HepG2 (cell line): ENCODE results near the gene FOXN3. TPM values are rescaled to one million over a fixed set of nuclear protein-coding genes. Genes with fewer than 3 reads are reported as not detected.

Experiments used
- ATAC-seq: fragments of 200-7000 bp; cut with Tn5 transposase; 3 replicates; pipeline ENCODE4 v1.9.1; 2020; ENCODE audit warnings: mild to moderate bottlenecking, moderate library complexity
- BruUV-seq: library from RNA; stranded (reverse); fragments of 400-500 nt; replicated peaks from 2 replicates; lab custom pipeline; 2021; lab: Mats Ljungman, UMichigan
- CTCF ChIA-PET: fragments of 300-600 bp; formaldehyde crosslinking; extraction: SDS; loops from one replicate; lab custom pipeline; 2021; ENCODE audit warnings: low total read pairs, inconsistent platforms, low intra/inter-chr PET ratio; lab: Yijun Ruan, JAX
- POLR2A ChIA-PET: fragments of 350-600 bp; sonication (Branson Sonifier 250); formaldehyde crosslinking; loops from one replicate; lab custom pipeline; 2020; ENCODE audit warnings: antibody characterized with exemption, inconsistent platforms; lab: Yijun Ruan, JAX
- DNase-seq: peaks from one replicate; pipeline ENCODE4 v3.0.0-alpha.2; 2015; ENCODE audit warnings: low spot score
- FAIRE-seq: peaks from 3 replicates; lab custom pipeline; 2011; peaks lifted over from hg19 to GRCh38; lab: Jason Lieb, UNC
- H2AFZ ChIP-seq: one replicate; pipeline ENCODE4 v1.6.1; 2011; ENCODE audit warnings: low read length, inconsistent platforms
- H3K27ac ChIP-seq: fragments of 300-600 bp; 3 replicates; pipeline ENCODE4 v1.8.0; 2011; ENCODE audit warnings: mixed run types, mild to moderate bottlenecking, mixed read lengths, low read length, inconsistent platforms; ENCODE audit not compliant: insufficient read depth; ENCODE audit errors: extremely low read length
- H3K27me3 ChIP-seq, 2 experiments: fragments of 200-600 bp in 1 of 2; 2 replicates in 1 of 2; 3 replicates in 1 of 2; pipeline versions ENCODE4 v1.6.0 to v1.8.0; 2011; ENCODE audit warnings: low read length in 2 of 2, mild to moderate bottlenecking in 2 of 2, moderate library complexity in 2 of 2, inconsistent platforms in 1 of 2; ENCODE audit not compliant: insufficient read depth in 2 of 2, control insufficient read depth in 1 of 2
- H3K36me3 ChIP-seq, 2 experiments: fragments of 200-600 bp in 1 of 2; replicated peaks in 1 of 2; 2 replicates in 1 of 2; 3 replicates in 1 of 2; pipeline versions ENCODE4 v1.5.1 to v1.8.0; 2011; ENCODE audit warnings: low read length in 2 of 2, inconsistent platforms in 1 of 2; ENCODE audit not compliant: insufficient read depth in 2 of 2, control insufficient read depth in 1 of 2
- H3K4me1 ChIP-seq: 2 replicates; pipeline ENCODE4 v1.5.1; 2012; ENCODE audit warnings: low read length, inconsistent platforms; ENCODE audit not compliant: insufficient read depth
- H3K4me2 ChIP-seq: 2 replicates; pipeline ENCODE4 v1.6.0; 2011; ENCODE audit warnings: low read depth, low read length, inconsistent platforms
- H3K4me3 ChIP-seq, 3 experiments: fragments of 200-600 bp in 1 of 3; sonication (generic), shearing (Covaris generic) in 1 of 3; replicated peaks in 1 of 3; 2 replicates each; pipeline ENCODE4 v1.5.1; 2011 to 2016; ENCODE audit warnings: low read length in 3 of 3, inconsistent platforms in 2 of 3, low read depth in 2 of 3, mild to moderate bottlenecking in 2 of 3, control low read depth in 1 of 3, mixed read lengths in 1 of 3; ENCODE audit not compliant: insufficient read depth in 1 of 3
- H3K79me2 ChIP-seq: one replicate; pipeline ENCODE4 v1.6.1; 2011; ENCODE audit warnings: low read length, inconsistent platforms; ENCODE audit not compliant: insufficient read depth
- H3K9ac ChIP-seq: 2 replicates; pipeline ENCODE4 v1.6.0; 2011; ENCODE audit warnings: mild to moderate bottlenecking, low read depth, low read length, inconsistent platforms; ENCODE audit not compliant: insufficient read depth
- H3K9me3 ChIP-seq: 2 replicates; pipeline ENCODE4 v1.5.1; 2012; ENCODE audit warnings: mild to moderate bottlenecking, low read length
- H4K20me1 ChIP-seq: 2 replicates; pipeline ENCODE4 v1.6.0; 2011; ENCODE audit warnings: inconsistent platforms, mild to moderate bottlenecking, low read length, moderate library complexity; ENCODE audit not compliant: insufficient read depth
- FIP1L1 ChIP-seq: fragments of 200-400 bp; formaldehyde crosslinking; IDR thresholded peaks from 2 replicates; pipeline ENCODE4 v1.6.1; 2018; ENCODE audit warnings: low read depth, mild to moderate bottlenecking, low read length, moderate library complexity, borderline replicate concordance; ENCODE audit not compliant: insufficient read depth
- HNRNPUL1 ChIP-seq: fragments of 200-400 bp; formaldehyde crosslinking; IDR thresholded peaks from 2 replicates; pipeline ENCODE4 v1.6.1; 2017; ENCODE audit warnings: low read depth, mild to moderate bottlenecking, low read length, moderate library complexity
- MAFF ChIP-seq: IDR thresholded peaks from 2 replicates; pipeline ENCODE4 v1.6.1; 2011; ENCODE audit warnings: low read depth, low read length, improper control_type of control experiment
- MAFK ChIP-seq, 2 experiments: IDR thresholded peaks in 1 of 2; conservative IDR thresholded peaks in 1 of 2; 2 replicates each; pipeline ENCODE4 v1.6.1; 2011; ENCODE audit warnings: improper control_type of control experiment in 2 of 2, low read length in 2 of 2
- SMYD3 ChIP-seq: sonication (generic); formaldehyde crosslinking; IDR thresholded peaks from 2 replicates; pipeline ENCODE4 v1.8.1; 2023; ENCODE audit warnings: mild to moderate bottlenecking, missing genetic modification reagents
- ZNF230 ChIP-seq: sonication (generic); formaldehyde crosslinking; IDR thresholded peaks from 2 replicates; pipeline ENCODE4 v1.4.0; 2020; ENCODE audit warnings: mild to moderate bottlenecking, missing genetic modification reagents
- ZNF720 ChIP-seq: sonication (generic); formaldehyde crosslinking; IDR thresholded peaks from 2 replicates; pipeline ENCODE4 v1.4.0; 2020; ENCODE audit warnings: missing genetic modification reagents
- ZNF792 ChIP-seq: IDR thresholded peaks from 2 replicates; pipeline ENCODE4 v1.6.1; 2016
- WGBS: methylation state at CpG from one replicate; pipeline ENCODE4 v1.1.6; 2017; ENCODE audit warnings: low lambda C conversion rate; 5-methylcytosine and 5-hydroxymethylcytosine counted together
- in situ Hi-C: cut with HindIII; loops from 2 replicates; pipeline ENCODE4 v1.10.0; 2017; ENCODE audit warnings: low pct_unique_long_range_greater_than_20kb; ENCODE audit not compliant: extremely low pct_ligation_motif_present
- intact Hi-C: fragments of 100-400 bp; cut with micrococcal nuclease; formaldehyde crosslinking; loops from one replicate; pipeline ENCODE4 v1.10.0; 2022; ENCODE audit not compliant: unreplicated experiment
- polyA plus RNA-seq, 8 experiments: library from polyadenylated mRNA; depleted of rRNA in 3 of 8; stranded (reverse) in 7 of 8; unstranded in 1 of 8; fragments of >200 nt; fragmentation: Illumina TruSeq in 4 of 8; extraction: Trizol in 4 of 8; gene quantifications; 2 replicates each; pipeline versions ENCODE4 v1.2.1 to v1.2.3, GENCODE V29; 2011 to 2016; ENCODE audit warnings: low read depth in 4 of 8, missing spikeins in 1 of 8, mixed read lengths in 1 of 8; ENCODE audit not compliant: insufficient read depth in 1 of 8
- total RNA-seq, 5 experiments: library from RNA; depleted of rRNA; stranded (reverse); fragments of >200 nt; fragmentation: Illumina TruSeq; extraction: Trizol; gene quantifications; 2 replicates each; pipeline ENCODE4 v1.2.3, GENCODE V29; 2016; ENCODE audit warnings: low read depth in 1 of 5
- TF ChIP-seq, protein P1 (sequence below): sonication (generic); formaldehyde crosslinking; IDR thresholded peaks from 2 replicates; pipeline ENCODE4 v1.5.1; 2020; ENCODE audit warnings: missing genetic modification reagents, mild to moderate bottlenecking, borderline replicate concordance
- TF ChIP-seq, protein P2 (sequence below): IDR thresholded peaks from 2 replicates; pipeline ENCODE4 v1.6.1; 2016; ENCODE audit warnings: missing biosample characterization, missing genetic modification reagents, low read depth
- TF ChIP-seq, protein P3 (sequence below): sonication (generic); formaldehyde crosslinking; IDR thresholded peaks from 2 replicates; pipeline ENCODE4 v1.8.0; 2023; ENCODE audit warnings: mild to moderate bottlenecking, missing genetic modification reagents

FOXN3 gene
- total and polyA plus RNA-seq, 2 of the 13 experiments (the other 11 are each of a cell fraction or from before 2014, with no cell fraction given), result 32.4 to 70.2 TPM

DNA sequence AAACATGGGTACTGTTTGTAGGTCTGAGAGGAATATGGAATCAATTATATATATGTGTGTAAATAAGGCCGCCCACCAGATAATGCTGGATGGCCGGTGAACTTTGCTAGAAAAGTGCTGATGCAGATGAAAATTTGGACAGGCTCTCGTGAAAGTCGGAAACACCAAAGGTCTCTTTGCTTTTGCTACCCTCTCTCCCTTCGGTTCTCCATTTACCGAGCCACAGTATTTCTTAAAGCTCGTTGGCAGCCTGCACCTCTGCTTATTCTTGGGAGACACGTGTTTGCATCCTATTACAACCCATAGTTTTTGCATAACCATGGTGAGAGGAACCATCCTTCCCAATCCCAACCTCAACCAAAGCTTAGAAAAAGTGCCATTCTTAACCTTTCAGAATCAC lies 109.6 kb downstream of the FOXN3 start:
- Histone ChIP-seq H3K4me1 (peaks cover 19% of the 10 kb centered on the region; the same call in 1 of the 2 replicates), H3K36me3 (peaks cover 15 to 39% of the 10 kb centered on the region in 2 experiments; a peak in 4 of 5 replicates), H3K27ac (no peak overlapping the region), H3K9ac (no peak overlapping the region), H2AFZ (no peak overlapping the region), H3K27me3 (no peaks in the 10 kb centered on the region), H3K4me3 (no peak overlapping the region), H3K79me2 (peaks cover 30% of the 10 kb centered on the region), H4K20me1 (peaks cover 15% of the 10 kb centered on the region; the same call in 1 of the 2 replicates), H3K4me2 (no peak overlapping the region), H3K9me3 (no peaks in the 10 kb centered on the region)
- TSS peak; percentile 6 for BruUV-seq
- no peak for FAIRE-seq
- ChIA-PET CTCF (no interaction called here), POLR2A (no interaction called here)
- ATAC-seq, result no peak
- TF ChIP-seq, protein P1, sequence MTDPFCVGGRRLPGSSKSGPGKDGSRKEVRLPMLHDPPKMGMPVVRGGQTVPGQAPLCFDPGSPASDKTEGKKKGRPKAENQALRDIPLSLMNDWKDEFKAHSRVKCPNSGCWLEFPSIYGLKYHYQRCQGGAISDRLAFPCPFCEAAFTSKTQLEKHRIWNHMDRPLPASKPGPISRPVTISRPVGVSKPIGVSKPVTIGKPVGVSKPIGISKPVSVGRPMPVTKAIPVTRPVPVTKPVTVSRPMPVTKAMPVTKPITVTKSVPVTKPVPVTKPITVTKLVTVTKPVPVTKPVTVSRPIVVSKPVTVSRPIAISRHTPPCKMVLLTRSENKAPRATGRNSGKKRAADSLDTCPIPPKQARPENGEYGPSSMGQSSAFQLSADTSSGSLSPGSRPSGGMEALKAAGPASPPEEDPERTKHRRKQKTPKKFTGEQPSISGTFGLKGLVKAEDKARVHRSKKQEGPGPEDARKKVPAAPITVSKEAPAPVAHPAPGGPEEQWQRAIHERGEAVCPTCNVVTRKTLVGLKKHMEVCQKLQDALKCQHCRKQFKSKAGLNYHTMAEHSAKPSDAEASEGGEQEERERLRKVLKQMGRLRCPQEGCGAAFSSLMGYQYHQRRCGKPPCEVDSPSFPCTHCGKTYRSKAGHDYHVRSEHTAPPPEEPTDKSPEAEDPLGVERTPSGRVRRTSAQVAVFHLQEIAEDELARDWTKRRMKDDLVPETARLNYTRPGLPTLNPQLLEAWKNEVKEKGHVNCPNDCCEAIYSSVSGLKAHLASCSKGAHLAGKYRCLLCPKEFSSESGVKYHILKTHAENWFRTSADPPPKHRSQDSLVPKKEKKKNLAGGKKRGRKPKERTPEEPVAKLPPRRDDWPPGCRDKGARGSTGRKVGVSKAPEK (CRISPR knock-in tag), result no peak
- peak; percentile 73 for TF ChIP-seq MAFF
- no peak for TF ChIP-seq ZNF230 (CRISPR knock-in tag)
- no peak for TF ChIP-seq FIP1L1
- TF ChIP-seq MAFK (conservative IDR thresholded peaks at IDR 0.05 in 1 of 2, IDR thresholded peaks at IDR 0.05 in 1 of 2; ENCODE audit: low read length in 2 of 2), result peak; percentile 80 to 86
- TF ChIP-seq ZNF792 (CRISPR knock-in tag), result no peak
- TF ChIP-seq, protein P2, sequence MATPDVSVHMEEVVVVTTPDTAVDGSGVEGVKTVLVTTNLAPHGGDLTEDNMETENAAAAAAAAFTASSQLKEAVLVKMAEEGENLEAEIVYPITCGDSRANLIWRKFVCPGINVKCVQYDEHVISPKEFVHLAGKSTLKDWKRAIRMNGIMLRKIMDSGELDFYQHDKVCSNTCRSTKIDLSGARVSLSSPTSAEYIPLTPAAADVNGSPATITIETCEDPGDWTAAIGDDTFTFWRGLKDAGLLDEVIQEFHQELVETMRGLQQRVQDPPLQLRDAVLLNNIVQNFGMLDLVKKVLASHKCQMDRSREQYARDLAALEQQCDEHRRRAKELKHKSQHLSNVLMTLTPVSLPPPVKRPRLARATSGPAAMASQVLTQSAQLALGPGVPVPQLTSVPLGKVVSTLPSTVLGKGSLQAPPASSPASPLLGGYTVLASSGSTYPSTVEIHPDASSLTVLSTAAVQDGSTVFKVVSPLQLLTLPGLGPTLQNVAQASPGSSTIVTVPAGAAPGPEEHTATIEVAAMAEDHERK (CRISPR knock-in tag), result no peak
- TF ChIP-seq, protein P3, sequence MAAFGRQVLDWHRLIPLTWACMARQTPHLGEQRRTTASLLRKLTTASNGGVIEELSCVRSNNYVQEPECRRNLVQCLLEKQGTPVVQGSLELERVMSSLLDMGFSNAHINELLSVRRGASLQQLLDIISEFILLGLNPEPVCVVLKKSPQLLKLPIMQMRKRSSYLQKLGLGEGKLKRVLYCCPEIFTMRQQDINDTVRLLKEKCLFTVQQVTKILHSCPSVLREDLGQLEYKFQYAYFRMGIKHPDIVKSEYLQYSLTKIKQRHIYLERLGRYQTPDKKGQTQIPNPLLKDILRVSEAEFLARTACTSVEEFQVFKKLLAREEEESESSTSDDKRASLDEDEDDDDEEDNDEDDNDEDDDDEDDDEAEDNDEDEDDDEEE (CRISPR knock-in tag), result no peak
- TF ChIP-seq HNRNPUL1, result no peak
- no peak for TF ChIP-seq ZNF720 (CRISPR knock-in tag)
- no peak for TF ChIP-seq SMYD3 (CRISPR knock-in tag)
- in situ Hi-C loops (no loop called here), intact Hi-C loops (no loop called here)
- no peak for DNase-seq
- 98% methylated on average over 8 of the region's 8 CpGs for WGBS
